Measurements from ENCODE around the gene MYO1C.

DNA sequence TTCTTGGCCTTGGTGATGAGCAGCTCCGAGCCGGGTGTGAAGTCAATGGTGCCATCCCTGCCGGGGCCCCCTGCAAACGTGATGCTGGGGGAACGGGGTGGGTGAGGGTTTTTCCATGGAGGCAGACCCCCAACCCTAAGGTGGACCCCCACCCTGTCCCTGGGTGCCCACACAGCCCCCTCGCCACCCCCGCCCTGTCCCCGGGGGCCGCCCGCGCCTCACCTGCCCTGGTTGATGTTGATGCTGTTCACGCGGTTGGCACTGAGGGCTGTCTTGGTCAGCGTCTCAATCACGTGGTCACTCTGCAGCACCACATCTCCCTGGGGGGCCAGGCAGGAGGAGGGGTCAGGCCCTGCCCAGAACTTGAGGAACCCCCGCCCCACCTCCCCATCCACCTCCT lies 25.2 kb downstream of the MYO1C start:
- TF ChIP-seq POLR2A (conservative IDR thresholded peaks at IDR 0.05) (no peak), ZNF695 (CRISPR knock-in tag; IDR thresholded peaks at IDR 0.05) (no peak), MCM3 (IDR thresholded peaks at IDR 0.05) (no peak)
